Neural cell (in vitro differentiated cells): ENCODE results near the gene UBE2N.

Source experiments
- CTCF ChIP-seq: fragments of 450-650 bp; IDR thresholded peaks from 2 replicates; pipeline ENCODE4 v1.5.1; 2014; ENCODE audit warnings: antibody characterized with exemption, mild to moderate bottlenecking, moderate library complexity; ENCODE audit not compliant: poor library complexity, severe bottlenecking
- EP300 ChIP-seq: fragments of 450-650 bp; conservative IDR thresholded peaks from 2 replicates; pipeline ENCODE4 v1.6.1; 2014; ENCODE audit warnings: antibody characterized with exemption, mild to moderate bottlenecking, moderate library complexity; ENCODE audit not compliant: poor library complexity, severe bottlenecking
- POLR2AphosphoS5 ChIP-seq: IDR thresholded peaks from 2 replicates; pipeline ENCODE4 v1.6.1; 2012
- SMC3 ChIP-seq: fragments of 450-650 bp; conservative IDR thresholded peaks from 2 replicates; pipeline ENCODE4 v1.6.1; 2014; ENCODE audit warnings: antibody characterized with exemption, mild to moderate bottlenecking, moderate library complexity; ENCODE audit not compliant: poor library complexity

DNA sequence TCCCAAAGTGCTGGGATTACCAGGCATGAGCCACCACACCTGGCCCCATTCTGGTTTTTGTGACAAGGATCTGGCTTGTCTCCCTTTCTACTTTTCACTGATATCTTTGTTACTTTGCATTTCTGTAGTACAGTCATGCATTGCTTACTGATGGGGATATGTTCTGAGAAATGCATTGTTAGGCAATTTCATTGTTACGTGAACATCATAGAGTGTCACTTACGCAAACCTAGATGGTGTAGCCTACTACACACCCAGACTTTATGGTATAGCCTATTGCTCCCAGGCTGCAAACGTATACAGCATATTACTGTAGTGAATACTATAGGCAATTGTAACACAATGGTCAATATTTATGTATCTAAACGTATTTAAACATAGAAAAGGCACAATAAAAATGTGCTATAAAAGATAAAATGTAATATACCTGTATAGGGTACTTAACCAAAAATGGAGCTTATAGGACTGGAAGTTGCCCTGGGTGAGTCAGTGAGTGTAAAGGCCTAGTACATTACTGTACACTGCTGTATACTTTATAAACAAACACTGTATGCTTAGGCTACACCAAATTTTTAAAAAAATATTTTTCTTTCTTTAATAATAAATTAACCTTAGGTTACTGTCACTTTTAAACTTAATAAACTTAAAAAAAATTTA lies 41.5 kb upstream of the UBE2N start:
- no peak for TF ChIP-seq CTCF
- no peak for TF ChIP-seq POLR2AphosphoS5
- no peak for TF ChIP-seq EP300
- TF ChIP-seq SMC3: no peak
